ENCODE results near the gene TXNRD1.

The TXNRD1 gene

GRCh38 chr12:104351057-104351983, 135.7 kb downstream of the TXNRD1 start:
- Histone ChIP-seq H3K4me1 (ENCODE audit: control insufficient read depth, low read length) (peaks cover 9% of the 10 kb centered on the region; the same call in 1 of the 2 replicates), H3K9me2 (replicated peaks; ENCODE audit: control insufficient read depth, low read length) (no peaks in the 10 kb centered on the region), H3F3A (ENCODE audit: control insufficient read depth, insufficient read depth) (peaks cover 7% of the 10 kb centered on the region; the same call in 1 of the 2 replicates), H3K36me3 (ENCODE audit: control insufficient read depth, low read length) (peaks cover 50% of the 10 kb centered on the region), H3K79me2 (ENCODE audit: control insufficient read depth, low read length) (no peaks in the 10 kb centered on the region), H3K27ac (ENCODE audit: low read depth, low read length) (no peak overlapping the region), H3K27me3 (ENCODE audit: control insufficient read depth, low read length) (no peaks in the 10 kb centered on the region), H4K20me1 (ENCODE audit: control insufficient read depth, insufficient read depth, low read depth, low read length) (no peaks in the 10 kb centered on the region), H3K9me3 (ENCODE audit: control insufficient read depth, insufficient read depth, low read length) (no peaks in the 10 kb centered on the region), H3K4me3 (ENCODE audit: low read length) (no peak overlapping the region), H3K4me2 (ENCODE audit: low read length) (no peak overlapping the region)
- TF ChIP-seq CTCF (IDR thresholded peaks at IDR 0.05; ENCODE audit: low read depth, low read length, poor library complexity, severe bottlenecking) = no peak
- TF ChIP-seq EZH2phosphoT487 (IDR thresholded peaks at IDR 0.05; ENCODE audit: borderline replicate concordance, low read length) = no peak

- Histone ChIP-seq H3F3A (ENCODE audit: control insufficient read depth, insufficient read depth) (peaks cover 7% of the 10 kb centered on the region; the same call in 1 of the 2 replicates), H3K4me1 (ENCODE audit: control insufficient read depth, low read length) (peaks cover 9% of the 10 kb centered on the region; the same call in 1 of the 2 replicates), H3K27me3 (ENCODE audit: control insufficient read depth, low read length) (no peaks in the 10 kb centered on the region), H3K9me3 (ENCODE audit: control insufficient read depth, insufficient read depth, low read length) (no peaks in the 10 kb centered on the region), H4K20me1 (ENCODE audit: control insufficient read depth, insufficient read depth, low read depth, low read length) (no peaks in the 10 kb centered on the region), H3K36me3 (ENCODE audit: control insufficient read depth, low read length) (peaks cover 45% of the 10 kb centered on the region), H3K79me2 (ENCODE audit: control insufficient read depth, low read length) (no peaks in the 10 kb centered on the region), H3K4me3 (ENCODE audit: low read length) (no peak overlapping the region), H3K4me2 (ENCODE audit: low read length) (no peak overlapping the region), H3K9me2 (replicated peaks; ENCODE audit: control insufficient read depth, low read length) (no peaks in the 10 kb centered on the region), H3K27ac (ENCODE audit: low read depth, low read length) (no peak overlapping the region)
- TF ChIP-seq CTCF (IDR thresholded peaks at IDR 0.05; ENCODE audit: low read depth, low read length, poor library complexity, severe bottlenecking) = no peak
- TF ChIP-seq EZH2phosphoT487 (IDR thresholded peaks at IDR 0.05; ENCODE audit: borderline replicate concordance, low read length) = no peak
Observed at GRCh38 chr12:104352106-104352713, 136.6 kb downstream of the TXNRD1 start.

GRCh38 chr12:104353012-104353981, 137.7 kb downstream of the TXNRD1 start:
- no peak overlapping the region for H3K4me3 ChIP-seq (ENCODE audit: low read length)
- no peaks in the 10 kb centered on the region for H4K20me1 ChIP-seq (ENCODE audit: control insufficient read depth, insufficient read depth, low read depth, low read length)
- H3K79me2 ChIP-seq (ENCODE audit: control insufficient read depth, low read length) = no peaks in the 10 kb centered on the region
- H3F3A ChIP-seq (ENCODE audit: control insufficient read depth, insufficient read depth) = peaks cover 7% of the 10 kb centered on the region; the same call in 1 of the 2 replicates
- TF ChIP-seq CTCF (IDR thresholded peaks at IDR 0.05; ENCODE audit: low read depth, low read length, poor library complexity, severe bottlenecking) = no peak
- no peak for TF ChIP-seq EZH2phosphoT487 (IDR thresholded peaks at IDR 0.05; ENCODE audit: borderline replicate concordance, low read length)
- no peak overlapping the region for H3K4me2 ChIP-seq (ENCODE audit: low read length)
- H3K36me3 ChIP-seq (ENCODE audit: control insufficient read depth, low read length) = peaks cover 36% of the 10 kb centered on the region
- H3K9me3 ChIP-seq (ENCODE audit: control insufficient read depth, insufficient read depth, low read length) = no peaks in the 10 kb centered on the region
- peaks cover 9% of the 10 kb centered on the region; the same call in 1 of the 2 replicates for H3K4me1 ChIP-seq (ENCODE audit: control insufficient read depth, low read length)
- no peaks in the 10 kb centered on the region for H3K9me2 ChIP-seq (replicated peaks; ENCODE audit: control insufficient read depth, low read length)
- no peaks in the 10 kb centered on the region for H3K27me3 ChIP-seq (ENCODE audit: control insufficient read depth, low read length)
- no peak overlapping the region for H3K27ac ChIP-seq (ENCODE audit: low read depth, low read length)

Data from DOHH2 (cell line).